Measurements from ENCODE around the gene ADAM17.

GRCh38 chr2:9578467-9579235 lies 23.0 kb upstream of the ADAM17 start:
- TF ChIP-seq CTCF (conservative IDR thresholded peaks at IDR 0.05) (no peak), ZFX (IDR thresholded peaks at IDR 0.05) (no peak)

Data from C4-2B (cell line).